Neural progenitor cell (in vitro differentiated cells): ENCODE results near the gene KCP. TPM values are rescaled to one million over a fixed set of nuclear protein-coding genes. Genes with fewer than 3 reads are reported as not detected.

Experiments used
- DNase-seq: peaks from one replicate; pipeline ENCODE4 v3.0.0-alpha.2; 2016; ENCODE audit warnings: low spot score
- H2AFZ ChIP-seq: fragments of 200-600 bp; sonication (generic); replicated peaks from 2 replicates; pipeline ENCODE4 v1.6.1; 2016; ENCODE audit warnings: antibody characterized with exemption
- H3F3A ChIP-seq: fragments of 200-600 bp; sonication (generic); 2 replicates; pipeline ENCODE4 v1.6.1; 2016; ENCODE audit warnings: antibody characterized with exemption, low read depth
- H3K27ac ChIP-seq: fragments of 200-600 bp; sonication (generic); 2 replicates; pipeline ENCODE4 v1.5.1; 2016; ENCODE audit warnings: mild to moderate bottlenecking
- H3K27me3 ChIP-seq: fragments of 200-600 bp; sonication (generic); 2 replicates; pipeline ENCODE4 v1.6.1; 2016; ENCODE audit warnings: mild to moderate bottlenecking, moderate library complexity
- H3K36me3 ChIP-seq: fragments of 200-600 bp; sonication (generic); 2 replicates; pipeline ENCODE4 v1.5.1; 2016
- H3K4me1 ChIP-seq: fragments of 200-600 bp; sonication (generic); 2 replicates; pipeline ENCODE4 v1.6.1; 2016; ENCODE audit warnings: mixed run types
- H3K4me2 ChIP-seq: fragments of 200-600 bp; sonication (generic); 2 replicates; pipeline ENCODE4 v1.6.1; 2016
- H3K4me3 ChIP-seq: fragments of 200-600 bp; sonication (generic); 2 replicates; pipeline ENCODE4 v1.5.1; 2016
- H3K79me2 ChIP-seq: fragments of 200-600 bp; sonication (generic); 2 replicates; pipeline ENCODE4 v1.6.1; 2016; ENCODE audit warnings: low read depth
- H3K9ac ChIP-seq: fragments of 200-600 bp; sonication (generic); 2 replicates; pipeline ENCODE4 v1.6.1; 2016
- H3K9me3 ChIP-seq: fragments of 200-600 bp; sonication (generic); 2 replicates; pipeline ENCODE4 v1.5.1; 2016; ENCODE audit warnings: low read depth
- H4K20me1 ChIP-seq: fragments of 200-600 bp; sonication (generic); 2 replicates; pipeline ENCODE4 v1.6.1; 2016; ENCODE audit warnings: low read depth
- H3K27ac Mint-ChIP-seq: 3 replicates; pipeline ENCODE4 v1.8.0; 2021; ENCODE audit warnings: mixed read lengths
- H3K27me3 Mint-ChIP-seq: 2 replicates; pipeline ENCODE4 v1.8.0; 2022; ENCODE audit warnings: low read depth, mild to moderate bottlenecking, inconsistent platforms, moderate library complexity, mixed read lengths; ENCODE audit not compliant: insufficient read depth
- H3K36me3 Mint-ChIP-seq: 3 replicates; pipeline ENCODE4 v1.8.0; 2021; ENCODE audit warnings: mixed read lengths
- H3K4me1 Mint-ChIP-seq: 3 replicates; pipeline ENCODE4 v1.8.0; 2021; ENCODE audit warnings: mixed read lengths
- H3K4me3 Mint-ChIP-seq: 3 replicates; pipeline ENCODE4 v1.8.0; 2021; ENCODE audit warnings: mild to moderate bottlenecking, moderate library complexity, mixed read lengths
- H3K9me3 Mint-ChIP-seq: 3 replicates; pipeline ENCODE4 v1.8.0; 2020; ENCODE audit warnings: mixed read lengths
- EZH2 ChIP-seq: fragments of 200-600 bp; sonication (generic); IDR thresholded peaks from 2 replicates; pipeline ENCODE4 v1.6.1; 2017; ENCODE audit warnings: antibody characterized with exemption, mild to moderate bottlenecking, moderate library complexity
- EZH2phosphoT487 ChIP-seq: fragments of 200-600 bp; sonication (generic); IDR thresholded peaks from 2 replicates; pipeline ENCODE4 v1.6.1; 2017; ENCODE audit warnings: antibody characterized with exemption
- total RNA-seq: library from RNA; depleted of rRNA; stranded (reverse); fragments of >200 nt; gene quantifications from 2 replicates; pipeline ENCODE4 v1.2.3, GENCODE V29; 2015; ENCODE audit warnings: low replicate concordance
- TF ChIP-seq, protein P1 (sequence below): fragments of 200-600 bp; sonication (generic); IDR thresholded peaks from 2 replicates; pipeline ENCODE4 v1.5.1; 2017; ENCODE audit warnings: antibody characterized with exemption, mild to moderate bottlenecking

The KCP gene
- total RNA-seq, 1 donor from 2014 or later: 0.06 TPM

DNA sequence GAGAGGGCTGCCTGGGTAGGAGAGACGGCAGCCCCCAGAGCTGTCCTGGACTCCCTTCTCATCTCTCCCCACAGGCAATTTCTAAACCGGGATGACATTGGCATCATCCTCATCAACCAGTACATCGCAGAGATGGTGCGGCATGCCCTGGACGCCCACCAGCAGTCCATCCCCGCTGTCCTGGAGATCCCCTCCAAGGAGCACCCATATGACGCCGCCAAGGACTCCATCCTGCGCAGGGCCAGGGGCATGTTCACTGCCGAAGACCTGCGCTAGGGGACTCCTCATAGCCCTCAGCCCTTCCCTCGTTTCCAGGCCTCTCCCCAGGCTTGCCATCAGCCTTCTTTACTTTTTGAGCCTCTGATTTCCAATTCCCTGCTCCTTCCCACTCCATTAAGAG is 45.2 kb downstream of the KCP start:
- H3K27me3 Mint-ChIP-seq: peaks cover 18% of the 10 kb centered on the region
- Histone ChIP-seq H2AFZ (no peak overlapping the region), H3K4me3 (no peak overlapping the region), H3F3A (peaks cover 19% of the 10 kb centered on the region), H3K9ac (no peak overlapping the region), H3K27ac (no peak overlapping the region), H3K4me2 (no peak overlapping the region), H3K79me2 (peaks cover 14% of the 10 kb centered on the region), H4K20me1 (peaks cover 31% of the 10 kb centered on the region), H3K9me3 (no peaks in the 10 kb centered on the region), H3K27me3 (peaks cover 37% of the 10 kb centered on the region), H3K36me3 (no peaks in the 10 kb centered on the region), H3K4me1 (peaks cover 16% of the 10 kb centered on the region)
- H3K4me1 Mint-ChIP-seq: peaks cover 30% of the 10 kb centered on the region
- no peak for TF ChIP-seq EZH2
- TF ChIP-seq EZH2phosphoT487: no peak
- TF ChIP-seq, protein P1, sequence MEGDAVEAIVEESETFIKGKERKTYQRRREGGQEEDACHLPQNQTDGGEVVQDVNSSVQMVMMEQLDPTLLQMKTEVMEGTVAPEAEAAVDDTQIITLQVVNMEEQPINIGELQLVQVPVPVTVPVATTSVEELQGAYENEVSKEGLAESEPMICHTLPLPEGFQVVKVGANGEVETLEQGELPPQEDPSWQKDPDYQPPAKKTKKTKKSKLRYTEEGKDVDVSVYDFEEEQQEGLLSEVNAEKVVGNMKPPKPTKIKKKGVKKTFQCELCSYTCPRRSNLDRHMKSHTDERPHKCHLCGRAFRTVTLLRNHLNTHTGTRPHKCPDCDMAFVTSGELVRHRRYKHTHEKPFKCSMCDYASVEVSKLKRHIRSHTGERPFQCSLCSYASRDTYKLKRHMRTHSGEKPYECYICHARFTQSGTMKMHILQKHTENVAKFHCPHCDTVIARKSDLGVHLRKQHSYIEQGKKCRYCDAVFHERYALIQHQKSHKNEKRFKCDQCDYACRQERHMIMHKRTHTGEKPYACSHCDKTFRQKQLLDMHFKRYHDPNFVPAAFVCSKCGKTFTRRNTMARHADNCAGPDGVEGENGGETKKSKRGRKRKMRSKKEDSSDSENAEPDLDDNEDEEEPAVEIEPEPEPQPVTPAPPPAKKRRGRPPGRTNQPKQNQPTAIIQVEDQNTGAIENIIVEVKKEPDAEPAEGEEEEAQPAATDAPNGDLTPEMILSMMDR: no peak
- DNase-seq: no peak
- H3K36me3 Mint-ChIP-seq: peaks cover 8% of the 10 kb centered on the region
- no peak overlapping the region for H3K27ac Mint-ChIP-seq
- H3K4me3 Mint-ChIP-seq: no peak overlapping the region
- no peaks in the 10 kb centered on the region for H3K9me3 Mint-ChIP-seq

DNA sequence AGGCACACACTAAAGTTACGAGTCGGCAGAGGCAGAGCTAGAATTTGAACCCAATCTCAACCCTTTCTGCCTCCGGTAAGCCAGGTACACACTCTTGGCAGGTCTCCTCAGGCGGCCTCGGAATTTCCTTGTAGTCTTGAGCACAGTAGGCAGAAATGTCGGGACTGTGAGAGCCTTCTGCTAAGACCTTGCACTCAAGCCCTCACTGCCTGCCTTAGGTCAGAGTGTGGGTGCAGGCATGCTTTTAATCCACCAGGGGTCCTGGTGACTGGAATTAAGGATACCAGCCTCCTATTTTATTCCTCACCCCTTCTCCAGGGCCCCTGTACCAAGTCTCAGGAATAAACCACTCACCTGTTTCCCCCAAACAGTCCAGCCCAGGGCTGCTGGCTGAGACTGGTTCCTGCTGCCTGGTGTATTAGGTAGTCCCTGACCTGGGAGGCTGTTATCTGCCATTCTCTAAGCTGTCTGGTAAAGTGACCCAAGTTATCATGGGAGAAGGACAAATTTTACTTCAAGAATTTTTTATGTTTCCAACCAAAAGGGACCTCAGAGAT is 47.0 kb downstream of the KCP start:
- Histone ChIP-seq H4K20me1 (peaks cover 23% of the 10 kb centered on the region), H3K4me2 (peak overlapping the region; percentile 92), H3K79me2 (peaks cover 14% of the 10 kb centered on the region), H3K27me3 (peaks cover 19% of the 10 kb centered on the region), H3F3A (peaks cover 11% of the 10 kb centered on the region), H3K27ac (no peak overlapping the region), H3K9ac (peak overlapping the region; percentile 40), H3K4me1 (peaks cover 7% of the 10 kb centered on the region), H2AFZ (peak overlapping the region; percentile 80), H3K9me3 (no peaks in the 10 kb centered on the region), H3K4me3 (peak overlapping the region; percentile 80), H3K36me3 (no peaks in the 10 kb centered on the region)
- no peak for TF ChIP-seq EZH2phosphoT487
- TF ChIP-seq, protein P1: peak; percentile 61
- Mint-ChIP-seq H3K27me3 (peaks cover 18% of the 10 kb centered on the region), H3K4me3 (peak overlapping the region; percentile 100), H3K9me3 (no peaks in the 10 kb centered on the region), H3K36me3 (peaks cover 8% of the 10 kb centered on the region), H3K4me1 (peaks cover 32% of the 10 kb centered on the region), H3K27ac (no peak overlapping the region)
- peak; percentile 83 for DNase-seq

DNA sequence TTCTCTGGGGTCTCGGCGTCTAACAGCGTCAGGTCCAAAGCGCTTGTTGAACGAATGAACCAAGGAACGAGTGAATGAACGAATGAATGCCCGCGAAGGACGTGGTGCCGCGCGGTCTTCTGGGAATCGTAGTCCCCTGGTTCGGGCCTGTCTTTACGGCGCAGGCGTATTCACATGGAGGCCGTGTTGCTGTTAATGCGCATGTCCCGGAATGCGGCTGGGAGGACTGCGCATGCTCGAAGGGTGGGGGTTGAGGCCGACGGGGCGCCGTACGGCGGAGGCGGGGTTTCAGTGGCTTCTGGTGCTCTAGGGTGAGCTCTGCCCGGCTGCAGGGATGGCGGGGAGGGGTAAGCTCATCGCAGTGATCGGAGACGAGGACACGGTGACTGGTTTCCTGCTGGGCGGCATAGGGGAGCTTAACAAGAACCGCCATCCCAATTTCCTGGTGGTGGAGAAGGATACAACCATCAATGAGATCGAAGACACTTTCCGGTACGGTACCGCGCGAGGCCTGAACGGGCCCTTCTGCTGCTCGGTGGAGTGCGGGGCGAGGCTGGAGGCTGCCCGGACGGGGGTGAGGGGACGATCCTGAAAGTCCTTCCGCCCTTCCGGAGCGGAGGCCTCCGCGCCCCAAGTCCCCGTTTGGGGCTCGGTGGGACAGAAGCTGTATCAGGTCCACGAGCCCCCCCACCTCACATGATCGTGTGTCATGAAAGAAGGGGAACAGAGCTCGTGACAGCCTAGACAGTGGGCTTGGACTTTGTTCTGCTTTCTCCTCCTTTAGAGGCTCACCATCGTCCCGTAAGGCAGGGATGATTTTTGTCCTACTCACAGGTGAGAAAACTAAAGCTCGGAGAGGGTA is 47.7 kb downstream of the KCP start, which contains the start of gene ATP6V1F:
ATP6V1F (plus strand) TSS at position 286 of the 862 bp plus-strand sequence; CDS start at position 335, 49 bp downstream.
- peaks cover 12% of the 10 kb centered on the region for H3K27me3 ChIP-seq
- H3K79me2 ChIP-seq: peaks cover 14% of the 10 kb centered on the region
- H4K20me1 ChIP-seq: peaks cover 16% of the 10 kb centered on the region
- H3F3A ChIP-seq: peaks cover 4% of the 10 kb centered on the region
- peaks cover 25% of the 10 kb centered on the region for H3K4me1 Mint-ChIP-seq
- H3K27ac Mint-ChIP-seq: peak within 1 kb of the TSS; percentile 92
- H3K4me1 ChIP-seq: peaks cover 5% of the 10 kb centered on the region
- H3K9me3 Mint-ChIP-seq: no peaks in the 10 kb centered on the region
- H3K4me3 Mint-ChIP-seq: peak within 1 kb of the TSS; percentile 100
- H3K4me3 ChIP-seq: peak within 1 kb of the TSS; percentile 80
- DNase-seq: peak; percentile 97
- peak within 1 kb of the TSS; percentile 92 for H3K4me2 ChIP-seq
- H3K9me3 ChIP-seq: no peaks in the 10 kb centered on the region
- peaks cover 14% of the 10 kb centered on the region for H3K27me3 Mint-ChIP-seq
- TF ChIP-seq, protein P1: no peak
- TF ChIP-seq EZH2phosphoT487 (no peak), EZH2 (no peak)
- H3K9ac ChIP-seq: peak within 1 kb of the TSS; percentile 40
- H3K27ac ChIP-seq: no peak within 1 kb of the TSS
- H2AFZ ChIP-seq: peak within 1 kb of the TSS; percentile 80
- peaks cover 8% of the 10 kb centered on the region for H3K36me3 Mint-ChIP-seq
- H3K36me3 ChIP-seq: no peaks in the 10 kb centered on the region
